Measurements from ENCODE around the gene TPPP.

TPPP gene

GRCh38 chr5:620586-621180 is 72.5 kb downstream of the TPPP start:
- H3K36me3 ChIP-seq (ENCODE audit: insufficient read depth, low read length) = peaks cover 55% of the 10 kb centered on the region
- no peak overlapping the region for H3K9ac ChIP-seq (ENCODE audit: low read depth, low read length, poor library complexity, severe bottlenecking)
- H3K4me3 ChIP-seq (ENCODE audit: low read length, poor library complexity, severe bottlenecking) = no peak overlapping the region
- peaks cover 13% of the 10 kb centered on the region for H3K4me1 ChIP-seq (ENCODE audit: insufficient read depth, low read length, poor library complexity, severe bottlenecking)
- H2AFZ ChIP-seq (ENCODE audit: low read length) = no peak overlapping the region
- H3K27me3 ChIP-seq (ENCODE audit: insufficient read depth, low read length, poor library complexity, severe bottlenecking) = no peaks in the 10 kb centered on the region
- peaks cover 25% of the 10 kb centered on the region for H3K79me2 ChIP-seq (ENCODE audit: insufficient read depth, low read length)
- H3F3A ChIP-seq (ENCODE audit: low read depth) = no peaks in the 10 kb centered on the region; the same call in 1 of the 2 replicates
- no peak overlapping the region for H3K4me2 ChIP-seq (ENCODE audit: low read depth, low read length, poor library complexity, severe bottlenecking)
- no peaks in the 10 kb centered on the region for H3K9me2 ChIP-seq (replicated peaks; ENCODE audit: low read depth, low read length)
- peaks cover 1% of the 10 kb centered on the region; the same call in 1 of the 2 replicates for H3K9me3 ChIP-seq (ENCODE audit: insufficient read depth, low read depth, low read length)
- H4K20me1 ChIP-seq (ENCODE audit: insufficient read depth, low read length, poor library complexity, severe bottlenecking) = peaks cover 18% of the 10 kb centered on the region
- TF ChIP-seq CTCF (conservative IDR thresholded peaks at IDR 0.05; ENCODE audit: low read length) (no peak), EZH2phosphoT487 (IDR thresholded peaks at IDR 0.05; ENCODE audit: borderline replicate concordance) (no peak)

GRCh38 chr5:620152-620551 is 73.0 kb downstream of the TPPP start:
- peaks cover 50% of the 10 kb centered on the region for H3K36me3 ChIP-seq (ENCODE audit: insufficient read depth, low read length)
- H3K4me2 ChIP-seq (ENCODE audit: low read depth, low read length, poor library complexity, severe bottlenecking) = no peak overlapping the region

GRCh38 chr5:619444-619843 is 73.7 kb downstream of the TPPP start:
- H3K9ac ChIP-seq (ENCODE audit: low read depth, low read length, poor library complexity, severe bottlenecking) = no peak overlapping the region
- TF ChIP-seq EZH2phosphoT487 (IDR thresholded peaks at IDR 0.05; ENCODE audit: borderline replicate concordance) (no peak), CTCF (conservative IDR thresholded peaks at IDR 0.05; ENCODE audit: low read length) (no peak)
- peaks cover 20% of the 10 kb centered on the region for H4K20me1 ChIP-seq (ENCODE audit: insufficient read depth, low read length, poor library complexity, severe bottlenecking)
- H3K36me3 ChIP-seq (ENCODE audit: insufficient read depth, low read length) = peaks cover 43% of the 10 kb centered on the region
- H3F3A ChIP-seq (ENCODE audit: low read depth) = no peaks in the 10 kb centered on the region; the same call in 1 of the 2 replicates
- H3K4me3 ChIP-seq (ENCODE audit: low read length, poor library complexity, severe bottlenecking) = no peak overlapping the region
- no peak overlapping the region for H3K4me2 ChIP-seq (ENCODE audit: low read depth, low read length, poor library complexity, severe bottlenecking)
- H3K9me3 ChIP-seq (ENCODE audit: insufficient read depth, low read depth, low read length) = peaks cover 7% of the 10 kb centered on the region; the same call in 1 of the 2 replicates
- peaks cover 13% of the 10 kb centered on the region for H3K4me1 ChIP-seq (ENCODE audit: insufficient read depth, low read length, poor library complexity, severe bottlenecking)
- H2AFZ ChIP-seq (ENCODE audit: low read length) = no peak overlapping the region
- H3K27me3 ChIP-seq (ENCODE audit: insufficient read depth, low read length, poor library complexity, severe bottlenecking) = no peaks in the 10 kb centered on the region
- peaks cover 37% of the 10 kb centered on the region for H3K79me2 ChIP-seq (ENCODE audit: insufficient read depth, low read length)
- no peaks in the 10 kb centered on the region for H3K9me2 ChIP-seq (replicated peaks; ENCODE audit: low read depth, low read length)

More at GRCh38 chr5:620152-620551, 73.0 kb downstream of the TPPP start:
- peaks cover 5% of the 10 kb centered on the region; the same call in 1 of the 2 replicates for H3K9me3 ChIP-seq (ENCODE audit: insufficient read depth, low read depth, low read length)
- H3K4me3 ChIP-seq (ENCODE audit: low read length, poor library complexity, severe bottlenecking) = no peak overlapping the region
- no peaks in the 10 kb centered on the region for H3K9me2 ChIP-seq (replicated peaks; ENCODE audit: low read depth, low read length)
- H3K4me1 ChIP-seq (ENCODE audit: insufficient read depth, low read length, poor library complexity, severe bottlenecking) = peaks cover 13% of the 10 kb centered on the region
- H3K27me3 ChIP-seq (ENCODE audit: insufficient read depth, low read length, poor library complexity, severe bottlenecking) = no peaks in the 10 kb centered on the region
- peaks cover 20% of the 10 kb centered on the region for H4K20me1 ChIP-seq (ENCODE audit: insufficient read depth, low read length, poor library complexity, severe bottlenecking)
- TF ChIP-seq CTCF (conservative IDR thresholded peaks at IDR 0.05; ENCODE audit: low read length) (no peak), EZH2phosphoT487 (IDR thresholded peaks at IDR 0.05; ENCODE audit: borderline replicate concordance) (no peak)
- no peaks in the 10 kb centered on the region; the same call in 1 of the 2 replicates for H3F3A ChIP-seq (ENCODE audit: low read depth)
- no peak overlapping the region for H2AFZ ChIP-seq (ENCODE audit: low read length)
- H3K9ac ChIP-seq (ENCODE audit: low read depth, low read length, poor library complexity, severe bottlenecking) = no peak overlapping the region
- peaks cover 30% of the 10 kb centered on the region for H3K79me2 ChIP-seq (ENCODE audit: insufficient read depth, low read length)

All from Loucy (cell line).